CD14-positive monocyte (primary cell): ENCODE results near the gene B3GNT7. TPM values are rescaled to one million over a fixed set of nuclear protein-coding genes. Genes with fewer than 3 reads are reported as not detected.
A peak's percentile ranks its signal among the peaks of the same experiment; 100 is the strongest.

Experiments
- DNase-seq, 3 donors: peaks; one replicate each; pipeline ENCODE4 v3.0.0-alpha.2; 2011 to 2022
- H2AFZ ChIP-seq: 2 replicates; pipeline ENCODE4 v1.6.0; 2012; ENCODE audit warnings: mild to moderate bottlenecking, low read depth, low read length, inconsistent platforms; ENCODE audit not compliant: insufficient read depth, poor library complexity, severe bottlenecking
- H3K27ac ChIP-seq, 2 donors: 1 replicate in 1 of 2; 2 replicates in 1 of 2; pipeline ENCODE4 v1.5.1; 2012 to 2013; ENCODE audit warnings: low read length in 2 of 2, control low read depth in 1 of 2, inconsistent platforms in 1 of 2, low read depth in 1 of 2, mild to moderate bottlenecking in 1 of 2
- H3K27me3 ChIP-seq, 2 donors: one replicate each; pipeline versions ENCODE4 v1.6.0 to v1.6.1; 2011 to 2013; ENCODE audit warnings: low read length in 2 of 2; ENCODE audit not compliant: control insufficient read depth in 2 of 2, insufficient read depth in 2 of 2
- H3K36me3 ChIP-seq, 2 donors: replicated peaks in 1 of 2; 1 replicate in 1 of 2; 2 replicates in 1 of 2; pipeline versions ENCODE4 v1.5.1 to v1.6.1; 2012 to 2013; ENCODE audit warnings: low read length in 2 of 2, control low read depth in 1 of 2, inconsistent platforms in 1 of 2, mild to moderate bottlenecking in 1 of 2; ENCODE audit not compliant: insufficient read depth in 2 of 2, control insufficient read depth in 1 of 2
- H3K4me1 ChIP-seq, 2 donors: 1 replicate in 1 of 2; 2 replicates in 1 of 2; pipeline versions ENCODE4 v1.5.1 to v1.6.1; 2012 to 2013; ENCODE audit warnings: low read length in 2 of 2, control low read depth in 1 of 2, inconsistent platforms in 1 of 2, mild to moderate bottlenecking in 1 of 2, moderate library complexity in 1 of 2; ENCODE audit not compliant: insufficient read depth in 2 of 2, control insufficient read depth in 1 of 2
- H3K4me2 ChIP-seq: replicated peaks from 2 replicates; pipeline ENCODE3; 2012; ENCODE audit warnings: low read length, moderate library complexity, mild to moderate bottlenecking; ENCODE audit not compliant: poor library complexity, severe bottlenecking; ENCODE audit errors: extremely low read depth
- H3K4me3 ChIP-seq, 3 experiments: fragments of 200-600 bp in 1 of 3; sonication (generic) in 1 of 3; replicated peaks in 1 of 3; 1 replicate in 2 of 3; 2 replicates in 1 of 3; pipeline ENCODE4 v1.5.1; 2011 to 2013; ENCODE audit warnings: low read length in 3 of 3, mild to moderate bottlenecking in 3 of 3, control low read depth in 2 of 3, low read depth in 2 of 3, inconsistent platforms in 1 of 3, moderate library complexity in 1 of 3
- H3K79me2 ChIP-seq: 2 replicates; pipeline ENCODE4 v1.6.0; 2012; ENCODE audit warnings: mild to moderate bottlenecking, control low read depth, inconsistent platforms, low read length, moderate library complexity; ENCODE audit not compliant: insufficient read depth
- H3K9ac ChIP-seq: 2 replicates; pipeline ENCODE4 v1.6.0; 2017; ENCODE audit warnings: low read length, mild to moderate bottlenecking; ENCODE audit not compliant: insufficient read depth, poor library complexity, severe bottlenecking
- H3K9me3 ChIP-seq, 2 donors: replicated peaks in 1 of 2; 1 replicate in 1 of 2; 2 replicates in 1 of 2; pipeline versions ENCODE4 v1.5.1 to v1.6.1; 2012 to 2013; ENCODE audit warnings: low read length in 2 of 2, control low read depth in 1 of 2; ENCODE audit not compliant: control insufficient read depth in 1 of 2, insufficient read depth in 1 of 2
- H4K20me1 ChIP-seq: 2 replicates; pipeline ENCODE4 v1.6.0; 2012; ENCODE audit warnings: mild to moderate bottlenecking, low read length, control low read depth, moderate library complexity; ENCODE audit not compliant: insufficient read depth
- H3K27ac Mint-ChIP-seq, 7 donors: one replicate each; pipeline ENCODE4 v1.8.0; 2020; ENCODE audit warnings: mild to moderate bottlenecking in 7 of 7, mixed read lengths in 7 of 7, moderate library complexity in 6 of 7, inconsistent platforms in 2 of 7
- H3K27me3 Mint-ChIP-seq, 3 donors: one replicate each; pipeline ENCODE4 v1.8.0; 2021 to 2022; ENCODE audit warnings: low read depth in 3 of 3, mild to moderate bottlenecking in 3 of 3, mixed read lengths in 3 of 3, moderate library complexity in 3 of 3, inconsistent platforms in 1 of 3
- H3K36me3 Mint-ChIP-seq, 2 donors: one replicate each; pipeline ENCODE4 v1.8.0; 2020; ENCODE audit warnings: mixed read lengths in 2 of 2, inconsistent platforms in 1 of 2, mild to moderate bottlenecking in 1 of 2
- H3K4me1 Mint-ChIP-seq: one replicate; pipeline ENCODE4 v1.8.0; 2020; ENCODE audit warnings: mild to moderate bottlenecking, mixed read lengths
- H3K4me3 Mint-ChIP-seq, 2 donors: one replicate each; pipeline ENCODE4 v1.8.0; 2020; ENCODE audit warnings: mild to moderate bottlenecking in 2 of 2, mixed read lengths in 2 of 2, moderate library complexity in 1 of 2
- H3K9me3 Mint-ChIP-seq, 7 donors: one replicate each; pipeline ENCODE4 v1.8.0; 2020 to 2022; ENCODE audit warnings: mixed read lengths in 7 of 7, mild to moderate bottlenecking in 6 of 7, moderate library complexity in 6 of 7, inconsistent platforms in 2 of 7
- CTCF ChIP-seq: fragments of 200-600 bp; IDR thresholded peaks from one replicate; pipeline ENCODE4 v1.8.0; 2022; ENCODE audit warnings: antibody characterized with exemption, mild to moderate bottlenecking
- WGBS: methylation state at CpG from one replicate; pipeline ENCODE4 v1.1.5; 2013; ENCODE audit warnings: missing lambda C conversion rate; ENCODE audit not compliant: insufficient coverage; 5-methylcytosine and 5-hydroxymethylcytosine counted together
- intact Hi-C, 2 donors: fragments of 100-400 bp; cut with micrococcal nuclease; formaldehyde crosslinking; loops; one replicate each; pipeline versions ENCODE4 v1.15.0 to v1.15.1; 2023
- polyA plus RNA-seq, 3 donors: library from polyadenylated mRNA; depleted of rRNA in 1 of 3; unstranded in 2 of 3; stranded (reverse) in 1 of 3; fragments of 300-500 nt in 2 of 3; fragments of >200 nt in 1 of 3; fragmentation: Illumina TruSeq in 2 of 3; gene quantifications; 1 replicate in 2 of 3; 2 replicates in 1 of 3; pipeline ENCODE4 v1.2.3, GENCODE V29; 2012 to 2021

Gene B3GNT7
- polyA plus RNA-seq, 3 donors: 0.05 TPM; not detected in 2

GRCh38 chr2:231359441-231359840 lies 36.1 kb upstream of the B3GNT7 start:
- WGBS: 72% methylated on average over 6 of the region's 10 CpGs
- peaks cover 0 to 7% (median 3%) of the 10 kb centered on the region in 7 donors for H3K9me3 Mint-ChIP-seq
- H3K4me3 Mint-ChIP-seq: no peak overlapping the region
- H3K9ac ChIP-seq: no peak overlapping the region
- no peaks in the 10 kb centered on the region for H4K20me1 ChIP-seq
- H3K4me1 ChIP-seq: peaks cover 26 to 29% of the 10 kb centered on the region in 2 donors
- DNase-seq: no peak
- intact Hi-C loops: no loop called here
- no peaks in the 10 kb centered on the region for H3K79me2 ChIP-seq
- H3K27ac ChIP-seq: no peak overlapping the region
- peak overlapping the region in 2 of 7 donors; percentile 30 to 32 for H3K27ac Mint-ChIP-seq
- no peak overlapping the region for H2AFZ ChIP-seq
- no peaks in the 10 kb centered on the region for H3K36me3 Mint-ChIP-seq
- H3K4me1 Mint-ChIP-seq: peaks cover 29% of the 10 kb centered on the region
- H3K4me2 ChIP-seq: no peak overlapping the region
- no peaks in the 10 kb centered on the region for H3K36me3 ChIP-seq
- H3K27me3 ChIP-seq: no peaks in the 10 kb centered on the region
- H3K9me3 ChIP-seq: peaks cover 0 to 5% of the 10 kb centered on the region in 2 donors
- no peak overlapping the region for H3K4me3 ChIP-seq
- H3K27me3 Mint-ChIP-seq: peaks cover 0 to 2% (median 0%) of the 10 kb centered on the region in 3 donors
- TF ChIP-seq CTCF: no peak

- Histone ChIP-seq H3K9ac (no peak overlapping the region), H2AFZ (no peak overlapping the region), H3K9me3 (peaks cover 0 to 5% of the 10 kb centered on the region in 2 donors), H3K4me3 (no peak overlapping the region), H3K79me2 (no peaks in the 10 kb centered on the region), H3K4me2 (no peak overlapping the region), H3K36me3 (no peaks in the 10 kb centered on the region), H3K4me1 (peaks cover 30 to 34% of the 10 kb centered on the region in 2 donors), H4K20me1 (no peaks in the 10 kb centered on the region), H3K27ac (no peak overlapping the region), H3K27me3 (no peaks in the 10 kb centered on the region)
- no peaks in the 10 kb centered on the region for H3K36me3 Mint-ChIP-seq
- WGBS: 93% methylated on average over 9 of the region's 11 CpGs
- DNase-seq: no peak
- H3K9me3 Mint-ChIP-seq: peaks cover 0 to 7% (median 3%) of the 10 kb centered on the region in 7 donors
- peaks cover 0 to 3% (median 0%) of the 10 kb centered on the region in 3 donors for H3K27me3 Mint-ChIP-seq
- no peak for TF ChIP-seq CTCF
- intact Hi-C loops: no loop called here
- no peak overlapping the region for H3K4me3 Mint-ChIP-seq
- peaks cover 32% of the 10 kb centered on the region for H3K4me1 Mint-ChIP-seq
- peak overlapping the region in 2 of 7 donors; percentile 31 to 32 for H3K27ac Mint-ChIP-seq
These were observed 35.6 kb upstream of the B3GNT7 start for GRCh38 chr2:231359948-231360347.
